Putamen (tissue), 1 donor: ENCODE data around the gene RIF1.

ENCODE experiments used
- DNase-seq: peaks from one replicate; pipeline ENCODE4 v3.0.0-alpha.2; 2016; ENCODE audit warnings: low spot score

RIF1 gene

DNA sequence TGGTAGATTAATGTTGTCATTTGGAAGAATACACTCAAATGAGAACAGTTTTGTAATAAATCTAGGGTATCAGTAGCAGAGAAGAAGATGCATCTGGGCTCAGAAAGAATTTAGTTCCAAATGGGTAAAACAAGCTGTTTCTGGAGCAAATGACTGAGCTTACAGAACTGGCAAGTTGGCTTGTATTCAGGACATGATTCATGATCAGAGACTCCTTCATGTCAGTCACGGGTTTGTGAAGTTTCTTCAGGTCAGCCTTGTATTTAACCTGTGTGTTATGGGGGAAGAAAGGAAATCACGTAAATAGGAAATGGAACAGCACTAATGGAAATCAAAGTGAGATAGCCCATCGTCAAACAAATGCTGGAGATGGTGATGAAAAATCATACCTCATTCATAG is 109.1 kb downstream of the RIF1 start:
- no peak for DNase-seq

GRCh38 chr2:151520976-151521375 is 111.3 kb downstream of the RIF1 start:
- DNase-seq: no peak

- DNase-seq: no peak
These were observed 112.9 kb downstream of the RIF1 start for GRCh38 chr2:151522556-151522955.

GRCh38 chr2:151523850-151524249 is 114.1 kb downstream of the RIF1 start:
- no peak for DNase-seq

DNA sequence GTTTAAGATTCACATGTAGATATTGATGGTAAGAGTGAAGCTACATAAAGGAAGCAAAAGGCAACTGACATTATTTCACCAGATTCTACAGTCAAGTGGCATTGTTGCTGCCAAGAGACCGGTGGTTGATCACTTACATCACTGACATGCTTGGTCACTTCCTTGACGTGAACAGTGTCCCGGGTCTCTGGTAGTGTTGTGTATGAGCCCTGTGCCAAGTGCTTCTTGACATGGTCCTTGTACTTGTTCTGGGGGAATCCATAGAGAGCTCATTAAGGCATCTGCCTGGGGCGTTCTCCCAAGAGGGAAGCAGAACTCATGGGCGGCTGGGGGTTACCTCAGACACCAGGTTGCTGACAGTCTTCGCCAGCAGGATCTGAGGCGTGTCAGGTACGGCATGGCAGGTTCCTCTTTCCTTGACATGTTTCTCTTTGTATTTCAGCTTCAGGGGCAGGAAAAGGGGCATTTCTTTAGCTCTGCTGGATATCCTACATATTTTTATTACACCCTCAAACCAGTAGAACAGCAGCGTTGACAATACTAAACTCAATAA is 116.2 kb downstream of the RIF1 start:
- no peak for DNase-seq

DNA sequence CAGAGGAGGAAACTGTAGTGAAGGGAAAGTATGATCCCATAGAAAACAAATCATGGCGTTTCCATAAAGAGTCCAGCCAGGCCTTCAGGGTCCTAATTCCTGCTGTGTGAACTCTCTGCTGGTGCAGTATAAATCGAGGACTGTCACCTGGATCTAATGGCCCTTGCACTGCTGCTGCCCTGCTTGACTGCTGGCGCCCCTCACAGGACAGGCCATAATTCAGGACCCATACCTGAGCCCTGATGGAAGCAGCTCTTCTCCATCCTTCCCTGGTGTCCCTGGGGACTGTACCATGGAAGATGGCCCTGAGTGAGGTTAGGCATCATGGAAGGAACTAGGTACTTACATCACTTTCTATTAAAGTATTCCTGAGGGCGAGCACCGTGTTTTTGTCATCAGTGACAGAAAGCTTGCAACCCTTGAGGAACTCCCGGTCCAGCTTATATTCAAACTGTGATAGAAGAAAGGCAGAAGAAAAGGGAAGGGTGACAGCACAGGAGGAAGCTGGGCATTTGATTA is 116.9 kb downstream of the RIF1 start:
- DNase-seq: no peak
